ENCODE results near the gene KMT2B. TPM values are rescaled to one million over a fixed set of nuclear protein-coding genes. Genes with fewer than 3 reads are reported as not detected.

Gene KMT2B
- total RNA-seq, 3 donors from 2014 or later = 14.2 to 16.2 (median 16.1) TPM

GRCh38 chr19:35751839-35752745, 34.3 kb downstream of the KMT2B start:
- Histone ChIP-seq H3K4me3 (no peak overlapping the region), H3K27ac (no peak overlapping the region), H3K36me3 (peaks cover 4% of the 10 kb centered on the region), H3K4me1 (peaks cover 2 to 5% of the 10 kb centered on the region in 2 donors), H3K9me3 (no peaks in the 10 kb centered on the region), H3K27me3 (no peaks in the 10 kb centered on the region)
- no peak for DNase-seq (ENCODE audit: low spot score in 2 of 2)
- intact Hi-C loops (cut with DNase I; ENCODE audit: low total_unique reads) = no loop called here
- TF ChIP-seq POLR2A (IDR thresholded peaks at IDR 0.05) (no peak), POLR2AphosphoS5 (IDR thresholded peaks at IDR 0.05) (no peak), CTCF (IDR thresholded peaks at IDR 0.05) (no peak)

- H3K4me3 ChIP-seq = no peak overlapping the region
- H3K9me3 ChIP-seq = no peaks in the 10 kb centered on the region
- no peak overlapping the region for H3K27ac ChIP-seq
- peaks cover 4% of the 10 kb centered on the region for H3K36me3 ChIP-seq
- no peak for DNase-seq (ENCODE audit: low spot score in 2 of 2)
- peaks cover 2 to 5% of the 10 kb centered on the region in 2 donors for H3K4me1 ChIP-seq
- H3K27me3 ChIP-seq = no peaks in the 10 kb centered on the region
- TF ChIP-seq POLR2AphosphoS5 (IDR thresholded peaks at IDR 0.05) (no peak), POLR2A (IDR thresholded peaks at IDR 0.05) (no peak), CTCF (IDR thresholded peaks at IDR 0.05) (no peak)
- intact Hi-C loops (cut with DNase I; ENCODE audit: low total_unique reads) = no loop called here
These were observed 35.0 kb downstream of the KMT2B start for GRCh38 chr19:35752746-35753350.

- peak overlapping the region; percentile 98 for H3K27ac ChIP-seq
- TF ChIP-seq POLR2AphosphoS5 (IDR thresholded peaks at IDR 0.05) (no peak), POLR2A (IDR thresholded peaks at IDR 0.05) (no peak), CTCF (IDR thresholded peaks at IDR 0.05) (no peak)
- H3K36me3 ChIP-seq = peaks cover 4% of the 10 kb centered on the region
- no peaks in the 10 kb centered on the region for H3K27me3 ChIP-seq
- no peak for DNase-seq (ENCODE audit: low spot score in 2 of 2)
- H3K4me3 ChIP-seq = no peak overlapping the region
- peaks cover 2 to 8% of the 10 kb centered on the region in 2 donors for H3K4me1 ChIP-seq
- no peaks in the 10 kb centered on the region for H3K9me3 ChIP-seq
- intact Hi-C loops (cut with DNase I; ENCODE audit: low total_unique reads) = no loop called here
These were observed 36.0 kb downstream of the KMT2B start for GRCh38 chr19:35753634-35754369.

- Histone ChIP-seq H3K4me3 (peak overlapping the region in 2 of 3 donors; percentile 79 to 92), H3K9me3 (no peaks in the 10 kb centered on the region), H3K27me3 (no peaks in the 10 kb centered on the region), H3K27ac (peak overlapping the region; percentile 98), H3K4me1 (peaks cover 2 to 8% of the 10 kb centered on the region in 2 donors), H3K36me3 (peaks cover 4% of the 10 kb centered on the region)
- no peak for DNase-seq (ENCODE audit: low spot score in 2 of 2)
- intact Hi-C loops (cut with DNase I; ENCODE audit: low total_unique reads) = no loop called here
- TF ChIP-seq CTCF (IDR thresholded peaks at IDR 0.05) (no peak), POLR2AphosphoS5 (IDR thresholded peaks at IDR 0.05) (no peak), POLR2A (IDR thresholded peaks at IDR 0.05) (no peak)
These were observed 36.7 kb downstream of the KMT2B start for GRCh38 chr19:35754370-35755130.

Data from breast epithelium (tissue), 4 donors.